Neural progenitor cell (in vitro differentiated cells): Measurements from ENCODE around the gene HOXA13. TPM values are rescaled to one million over a fixed set of nuclear protein-coding genes. Genes with fewer than 3 reads are reported as not detected.

ENCODE experiments used
- DNase-seq: peaks from one replicate; pipeline ENCODE4 v3.0.0-alpha.2; 2016; ENCODE audit warnings: low spot score
- H2AFZ ChIP-seq: fragments of 200-600 bp; sonication (generic); replicated peaks from 2 replicates; pipeline ENCODE4 v1.6.1; 2016; ENCODE audit warnings: antibody characterized with exemption
- H3F3A ChIP-seq: fragments of 200-600 bp; sonication (generic); 2 replicates; pipeline ENCODE4 v1.6.1; 2016; ENCODE audit warnings: antibody characterized with exemption, low read depth
- H3K27ac ChIP-seq: fragments of 200-600 bp; sonication (generic); 2 replicates; pipeline ENCODE4 v1.5.1; 2016; ENCODE audit warnings: mild to moderate bottlenecking
- H3K27me3 ChIP-seq: fragments of 200-600 bp; sonication (generic); 2 replicates; pipeline ENCODE4 v1.6.1; 2016; ENCODE audit warnings: mild to moderate bottlenecking, moderate library complexity
- H3K36me3 ChIP-seq: fragments of 200-600 bp; sonication (generic); 2 replicates; pipeline ENCODE4 v1.5.1; 2016
- H3K4me1 ChIP-seq: fragments of 200-600 bp; sonication (generic); 2 replicates; pipeline ENCODE4 v1.6.1; 2016; ENCODE audit warnings: mixed run types
- H3K4me2 ChIP-seq: fragments of 200-600 bp; sonication (generic); 2 replicates; pipeline ENCODE4 v1.6.1; 2016
- H3K4me3 ChIP-seq: fragments of 200-600 bp; sonication (generic); 2 replicates; pipeline ENCODE4 v1.5.1; 2016
- H3K79me2 ChIP-seq: fragments of 200-600 bp; sonication (generic); 2 replicates; pipeline ENCODE4 v1.6.1; 2016; ENCODE audit warnings: low read depth
- H3K9ac ChIP-seq: fragments of 200-600 bp; sonication (generic); 2 replicates; pipeline ENCODE4 v1.6.1; 2016
- H3K9me3 ChIP-seq: fragments of 200-600 bp; sonication (generic); 2 replicates; pipeline ENCODE4 v1.5.1; 2016; ENCODE audit warnings: low read depth
- H4K20me1 ChIP-seq: fragments of 200-600 bp; sonication (generic); 2 replicates; pipeline ENCODE4 v1.6.1; 2016; ENCODE audit warnings: low read depth
- H3K27ac Mint-ChIP-seq: 3 replicates; pipeline ENCODE4 v1.8.0; 2021; ENCODE audit warnings: mixed read lengths
- H3K27me3 Mint-ChIP-seq: 2 replicates; pipeline ENCODE4 v1.8.0; 2022; ENCODE audit warnings: low read depth, mild to moderate bottlenecking, inconsistent platforms, moderate library complexity, mixed read lengths; ENCODE audit not compliant: insufficient read depth
- H3K36me3 Mint-ChIP-seq: 3 replicates; pipeline ENCODE4 v1.8.0; 2021; ENCODE audit warnings: mixed read lengths
- H3K4me1 Mint-ChIP-seq: 3 replicates; pipeline ENCODE4 v1.8.0; 2021; ENCODE audit warnings: mixed read lengths
- H3K4me3 Mint-ChIP-seq: 3 replicates; pipeline ENCODE4 v1.8.0; 2021; ENCODE audit warnings: mild to moderate bottlenecking, moderate library complexity, mixed read lengths
- H3K9me3 Mint-ChIP-seq: 3 replicates; pipeline ENCODE4 v1.8.0; 2020; ENCODE audit warnings: mixed read lengths
- CTCF ChIP-seq: fragments of 200-600 bp; sonication (generic); IDR thresholded peaks from 2 replicates; pipeline ENCODE4 v1.5.1; 2017; ENCODE audit warnings: antibody characterized with exemption, mild to moderate bottlenecking
- EZH2 ChIP-seq: fragments of 200-600 bp; sonication (generic); IDR thresholded peaks from 2 replicates; pipeline ENCODE4 v1.6.1; 2017; ENCODE audit warnings: antibody characterized with exemption, mild to moderate bottlenecking, moderate library complexity
- EZH2phosphoT487 ChIP-seq: fragments of 200-600 bp; sonication (generic); IDR thresholded peaks from 2 replicates; pipeline ENCODE4 v1.6.1; 2017; ENCODE audit warnings: antibody characterized with exemption
- total RNA-seq: library from RNA; depleted of rRNA; stranded (reverse); fragments of >200 nt; gene quantifications from 2 replicates; pipeline ENCODE4 v1.2.3, GENCODE V29; 2015; ENCODE audit warnings: low replicate concordance

The HOXA13 gene
- total RNA-seq, 1 donor from 2014 or later, result not detected

- no peak overlapping the region for H2AFZ ChIP-seq
- no peak overlapping the region for H3K4me3 ChIP-seq
- peak overlapping the region; percentile 57 for H3K4me2 ChIP-seq
- H3K9ac ChIP-seq, result no peak overlapping the region
- DNase-seq, result peak; percentile 79
- H3K4me3 Mint-ChIP-seq, result no peak overlapping the region
- H3K9me3 Mint-ChIP-seq, result peaks cover 18% of the 10 kb centered on the region
- H3K4me1 ChIP-seq, result peaks cover 14% of the 10 kb centered on the region
- H3K79me2 ChIP-seq, result no peaks in the 10 kb centered on the region
- peaks cover 100% of the 10 kb centered on the region for H3K27me3 ChIP-seq
- H3K27ac ChIP-seq, result no peak overlapping the region
- no peak for TF ChIP-seq CTCF
- TF ChIP-seq EZH2, result peak; percentile 97
- TF ChIP-seq EZH2phosphoT487, result peak; percentile 39
- H3K27ac Mint-ChIP-seq, result no peak overlapping the region
- H3K27me3 Mint-ChIP-seq, result peaks cover 95% of the 10 kb centered on the region
- no peaks in the 10 kb centered on the region for H3K36me3 Mint-ChIP-seq
- peaks cover 17% of the 10 kb centered on the region for H3F3A ChIP-seq
- H3K36me3 ChIP-seq, result no peaks in the 10 kb centered on the region
- H3K9me3 ChIP-seq, result no peaks in the 10 kb centered on the region
- H3K4me1 Mint-ChIP-seq, result peaks cover 13% of the 10 kb centered on the region
- H4K20me1 ChIP-seq, result peaks cover 100% of the 10 kb centered on the region
Observed at GRCh38 chr7:27182861-27183681, 16.8 kb downstream of the HOXA13 start.

GRCh38 chr7:27182285-27182841 is 17.5 kb downstream of the HOXA13 start:
- Histone ChIP-seq H3K36me3 (no peaks in the 10 kb centered on the region), H3K9me3 (no peaks in the 10 kb centered on the region), H3K4me2 (no peak overlapping the region), H3K9ac (no peak overlapping the region), H3K27ac (no peak overlapping the region), H3K4me3 (no peak overlapping the region), H4K20me1 (peaks cover 100% of the 10 kb centered on the region), H2AFZ (no peak overlapping the region), H3K27me3 (peaks cover 100% of the 10 kb centered on the region), H3F3A (peaks cover 17% of the 10 kb centered on the region), H3K4me1 (peaks cover 14% of the 10 kb centered on the region), H3K79me2 (no peaks in the 10 kb centered on the region)
- DNase-seq, result no peak
- Mint-ChIP-seq H3K9me3 (peaks cover 21% of the 10 kb centered on the region), H3K4me3 (no peak overlapping the region), H3K27ac (no peak overlapping the region), H3K36me3 (no peaks in the 10 kb centered on the region), H3K27me3 (peaks cover 95% of the 10 kb centered on the region), H3K4me1 (peaks cover 13% of the 10 kb centered on the region)
- TF ChIP-seq CTCF, result no peak

- Histone ChIP-seq H3K27ac (no peak overlapping the region), H3K4me3 (no peak overlapping the region), H4K20me1 (peaks cover 100% of the 10 kb centered on the region), H3K36me3 (no peaks in the 10 kb centered on the region), H3K4me1 (peaks cover 14% of the 10 kb centered on the region), H3K4me2 (no peak overlapping the region), H3K79me2 (no peaks in the 10 kb centered on the region), H3K9me3 (no peaks in the 10 kb centered on the region), H3F3A (peaks cover 17% of the 10 kb centered on the region), H2AFZ (no peak overlapping the region), H3K27me3 (peaks cover 100% of the 10 kb centered on the region), H3K9ac (no peak overlapping the region)
- Mint-ChIP-seq H3K9me3 (peaks cover 21% of the 10 kb centered on the region), H3K4me3 (no peak overlapping the region), H3K27ac (no peak overlapping the region), H3K36me3 (no peaks in the 10 kb centered on the region), H3K27me3 (peaks cover 95% of the 10 kb centered on the region), H3K4me1 (peaks cover 13% of the 10 kb centered on the region)
- TF ChIP-seq CTCF, result no peak
- no peak for TF ChIP-seq EZH2phosphoT487
- no peak for TF ChIP-seq EZH2
- no peak for DNase-seq
Observed at GRCh38 chr7:27181795-27182275, 18.1 kb downstream of the HOXA13 start.
